WTC11 (cell line): Measurements from ENCODE around the gene ENDOV. TPM values are rescaled to one million over a fixed set of nuclear protein-coding genes. Genes with fewer than 3 reads are reported as not detected.

Experiments
- ATAC-seq: fragments of 200-7000 bp; cut with Tn5 transposase; 2 replicates; pipeline ENCODE4 v1.10.0; 2021; ENCODE audit warnings: mild to moderate bottlenecking, moderate library complexity
- CTCF ChIA-PET: fragments of 300-600 bp; sonication (Branson Sonifier 250); formaldehyde crosslinking; loops from one replicate; lab custom pipeline; 2021; ENCODE audit warnings: antibody characterized with exemption; lab: Charles Lee
- POLR2A ChIA-PET: fragments of 350-600 bp; sonication (Branson Sonifier 250); formaldehyde crosslinking; loops from one replicate; lab custom pipeline; 2021; ENCODE audit warnings: antibody characterized with exemption; lab: Charles Lee
- DNase-seq: peaks from one replicate; pipeline ENCODE4 v3.0.0; 2021; ENCODE audit warnings: low spot score
- H3K27ac Mint-ChIP-seq: 2 replicates; pipeline ENCODE4 v1.8.0; 2021; ENCODE audit warnings: mixed read lengths
- H3K27me3 Mint-ChIP-seq: 2 replicates; pipeline ENCODE4 v1.8.0; 2021; ENCODE audit warnings: low read depth, mild to moderate bottlenecking, moderate library complexity, mixed read lengths
- H3K36me3 Mint-ChIP-seq: 2 replicates; pipeline ENCODE4 v1.8.0; 2021; ENCODE audit warnings: mixed read lengths
- H3K4me1 Mint-ChIP-seq: 2 replicates; pipeline ENCODE4 v1.8.0; 2022; ENCODE audit warnings: mixed read lengths
- H3K4me3 Mint-ChIP-seq: 2 replicates; pipeline ENCODE4 v1.8.0; 2021; ENCODE audit warnings: mild to moderate bottlenecking, moderate library complexity, mixed read lengths
- H3K9me3 Mint-ChIP-seq: 2 replicates; pipeline ENCODE4 v1.8.0; 2021; ENCODE audit warnings: mixed read lengths
- CREB1 ChIP-seq: sonication (generic); formaldehyde crosslinking; IDR thresholded peaks from 2 replicates; pipeline ENCODE4 v1.8.0; 2023; ENCODE audit warnings: mild to moderate bottlenecking, missing genetic modification reagents
- CREM ChIP-seq: sonication (generic); formaldehyde crosslinking; IDR thresholded peaks from 2 replicates; pipeline ENCODE4 v1.8.1; 2022; ENCODE audit warnings: mild to moderate bottlenecking, missing genetic modification reagents, moderate library complexity
- CTCF ChIP-seq: fragments of 200-600 bp; IDR thresholded peaks from 2 replicates; pipeline ENCODE4 v1.8.0; 2022; ENCODE audit warnings: antibody characterized with exemption
- ELF4 ChIP-seq: sonication (generic); formaldehyde crosslinking; IDR thresholded peaks from 2 replicates; pipeline ENCODE4 v1.8.1; 2022; ENCODE audit warnings: low read depth, mild to moderate bottlenecking, moderate library complexity, missing genetic modification reagents
- ERG ChIP-seq: fragments of 250-450 bp; sonication (Bioruptor Pico); IDR thresholded peaks from 2 replicates; pipeline ENCODE4 v1.8.0; 2021; ENCODE audit warnings: mild to moderate bottlenecking
- FOXP1 ChIP-seq: sonication (generic); formaldehyde crosslinking; IDR thresholded peaks from 2 replicates; pipeline ENCODE4 v1.8.0; 2022; ENCODE audit warnings: missing genetic modification reagents, mild to moderate bottlenecking, moderate library complexity, borderline replicate concordance
- GRHL2 ChIP-seq: fragments of 250-450 bp; sonication (Bioruptor Pico); IDR thresholded peaks from 2 replicates; pipeline ENCODE4 v1.8.0; 2022; ENCODE audit warnings: mild to moderate bottlenecking, moderate library complexity; ENCODE audit not compliant: insufficient replicate concordance, severe bottlenecking
- HMGA2 ChIP-seq: fragments of 250-450 bp; sonication (Bioruptor Pico); IDR thresholded peaks from 2 replicates; pipeline ENCODE4 v1.4.0; 2021; ENCODE audit warnings: mild to moderate bottlenecking, moderate library complexity
- IRF2 ChIP-seq: sonication (generic); formaldehyde crosslinking; IDR thresholded peaks from 2 replicates; pipeline ENCODE4 v1.8.0; 2022; ENCODE audit warnings: low read depth, missing genetic modification reagents, borderline replicate concordance
- KAT7 ChIP-seq: sonication (generic); formaldehyde crosslinking; IDR thresholded peaks from 2 replicates; pipeline ENCODE4 v1.8.1; 2023; ENCODE audit warnings: missing genetic modification reagents, mild to moderate bottlenecking, borderline replicate concordance
- OVOL2 ChIP-seq: fragments of 250-450 bp; sonication (Bioruptor Pico); IDR thresholded peaks from 2 replicates; pipeline ENCODE4 v1.9.0; 2021; ENCODE audit warnings: mild to moderate bottlenecking, borderline replicate concordance
- PRDM15 ChIP-seq: sonication (generic); formaldehyde crosslinking; IDR thresholded peaks from 2 replicates; pipeline ENCODE4 v1.8.0; 2022; ENCODE audit warnings: missing genetic modification reagents
- TEAD1 ChIP-seq: sonication (generic); formaldehyde crosslinking; IDR thresholded peaks from 2 replicates; pipeline ENCODE4 v1.8.0; 2022; ENCODE audit warnings: mild to moderate bottlenecking, missing genetic modification reagents
- ZNF317 ChIP-seq: sonication (generic); formaldehyde crosslinking; IDR thresholded peaks from 2 replicates; pipeline ENCODE4 v1.8.1; 2023; ENCODE audit warnings: low read depth, mild to moderate bottlenecking, moderate library complexity, missing genetic modification reagents, borderline replicate concordance
- ZNF671 ChIP-seq: fragments of 250-450 bp; sonication (Bioruptor Pico); IDR thresholded peaks from 2 replicates; pipeline ENCODE4 v1.8.0; 2021; ENCODE audit warnings: mild to moderate bottlenecking
- total RNA-seq: library from RNA; stranded (reverse); gene quantifications from 3 replicates; pipeline ENCODE4 v1.2.3, GENCODE V29; 2021
- TF ChIP-seq, protein P1 (sequence below): sonication (generic); formaldehyde crosslinking; IDR thresholded peaks from 2 replicates; pipeline ENCODE4 v1.8.1; 2023; ENCODE audit warnings: mild to moderate bottlenecking, moderate library complexity, missing genetic modification reagents
- TF ChIP-seq, protein P2 (sequence below): sonication (generic); formaldehyde crosslinking; IDR thresholded peaks from 2 replicates; pipeline ENCODE4 v1.8.1; 2022; ENCODE audit warnings: mild to moderate bottlenecking, missing genetic modification reagents, moderate library complexity, borderline replicate concordance
- TF ChIP-seq, protein P3 (sequence below): sonication (generic); formaldehyde crosslinking; IDR thresholded peaks from 2 replicates; pipeline ENCODE4 v1.8.0; 2022; ENCODE audit warnings: mild to moderate bottlenecking, missing genetic modification reagents

ENDOV gene
- total RNA-seq, 1 experiment from 2014 or later, result 25.2 TPM

GRCh38 chr17:80421381-80422090, 6.6 kb downstream of the ENDOV start:
- Mint-ChIP-seq H3K4me3 (no peak overlapping the region), H3K36me3 (peaks cover 6% of the 10 kb centered on the region; the same call in 1 of the 2 replicates), H3K27me3 (no peaks in the 10 kb centered on the region), H3K9me3 (no peaks in the 10 kb centered on the region), H3K4me1 (no peaks in the 10 kb centered on the region), H3K27ac (no peak overlapping the region)
- TF ChIP-seq PRDM15 (CRISPR knock-in tag), result no peak
- TF ChIP-seq, protein P1, sequence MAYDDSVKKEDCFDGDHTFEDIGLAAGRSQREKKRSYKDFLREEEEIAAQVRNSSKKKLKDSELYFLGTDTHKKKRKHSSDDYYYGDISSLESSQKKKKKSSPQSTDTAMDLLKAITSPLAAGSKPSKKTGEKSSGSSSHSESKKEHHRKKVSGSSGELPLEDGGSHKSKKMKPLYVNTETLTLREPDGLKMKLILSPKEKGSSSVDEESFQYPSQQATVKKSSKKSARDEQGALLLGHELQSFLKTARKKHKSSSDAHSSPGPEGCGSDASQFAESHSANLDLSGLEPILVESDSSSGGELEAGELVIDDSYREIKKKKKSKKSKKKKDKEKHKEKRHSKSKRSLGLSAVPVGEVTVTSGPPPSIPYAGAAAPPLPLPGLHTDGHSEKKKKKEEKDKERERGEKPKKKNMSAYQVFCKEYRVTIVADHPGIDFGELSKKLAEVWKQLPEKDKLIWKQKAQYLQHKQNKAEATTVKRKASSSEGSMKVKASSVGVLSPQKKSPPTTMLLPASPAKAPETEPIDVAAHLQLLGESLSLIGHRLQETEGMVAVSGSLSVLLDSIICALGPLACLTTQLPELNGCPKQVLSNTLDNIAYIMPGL (CRISPR knock-in tag), result no peak
- no peak for TF ChIP-seq ELF4
- TF ChIP-seq, protein P2, sequence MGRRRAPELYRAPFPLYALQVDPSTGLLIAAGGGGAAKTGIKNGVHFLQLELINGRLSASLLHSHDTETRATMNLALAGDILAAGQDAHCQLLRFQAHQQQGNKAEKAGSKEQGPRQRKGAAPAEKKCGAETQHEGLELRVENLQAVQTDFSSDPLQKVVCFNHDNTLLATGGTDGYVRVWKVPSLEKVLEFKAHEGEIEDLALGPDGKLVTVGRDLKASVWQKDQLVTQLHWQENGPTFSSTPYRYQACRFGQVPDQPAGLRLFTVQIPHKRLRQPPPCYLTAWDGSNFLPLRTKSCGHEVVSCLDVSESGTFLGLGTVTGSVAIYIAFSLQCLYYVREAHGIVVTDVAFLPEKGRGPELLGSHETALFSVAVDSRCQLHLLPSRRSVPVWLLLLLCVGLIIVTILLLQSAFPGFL (CRISPR knock-in tag), result no peak
- no peak for TF ChIP-seq CREB1 (CRISPR knock-in tag)
- TF ChIP-seq CREM (CRISPR knock-in tag), result no peak
- TF ChIP-seq HMGA2 (CRISPR knock-in tag), result no peak
- no peak for TF ChIP-seq ZNF317
- TF ChIP-seq TEAD1 (CRISPR knock-in tag), result no peak
- no peak for TF ChIP-seq FOXP1 (CRISPR knock-in tag)
- TF ChIP-seq, protein P3, sequence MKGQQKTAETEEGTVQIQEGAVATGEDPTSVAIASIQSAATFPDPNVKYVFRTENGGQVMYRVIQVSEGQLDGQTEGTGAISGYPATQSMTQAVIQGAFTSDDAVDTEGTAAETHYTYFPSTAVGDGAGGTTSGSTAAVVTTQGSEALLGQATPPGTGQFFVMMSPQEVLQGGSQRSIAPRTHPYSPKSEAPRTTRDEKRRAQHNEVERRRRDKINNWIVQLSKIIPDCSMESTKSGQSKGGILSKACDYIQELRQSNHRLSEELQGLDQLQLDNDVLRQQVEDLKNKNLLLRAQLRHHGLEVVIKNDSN, result no peak
- TF ChIP-seq CTCF, result no peak
- no peak for TF ChIP-seq KAT7 (CRISPR knock-in tag)
- no peak for TF ChIP-seq GRHL2 (CRISPR knock-in tag)
- TF ChIP-seq ERG (CRISPR knock-in tag), result no peak
- TF ChIP-seq IRF2, result no peak
- TF ChIP-seq OVOL2 (CRISPR knock-in tag), result no peak
- TF ChIP-seq ZNF671 (CRISPR knock-in tag), result no peak
- CTCF ChIA-PET, result no interaction called here
- no peak for DNase-seq
- POLR2A ChIA-PET, result no interaction called here
- no peak for ATAC-seq
